ENCODE measurements around the gene DPP6.

DNA sequence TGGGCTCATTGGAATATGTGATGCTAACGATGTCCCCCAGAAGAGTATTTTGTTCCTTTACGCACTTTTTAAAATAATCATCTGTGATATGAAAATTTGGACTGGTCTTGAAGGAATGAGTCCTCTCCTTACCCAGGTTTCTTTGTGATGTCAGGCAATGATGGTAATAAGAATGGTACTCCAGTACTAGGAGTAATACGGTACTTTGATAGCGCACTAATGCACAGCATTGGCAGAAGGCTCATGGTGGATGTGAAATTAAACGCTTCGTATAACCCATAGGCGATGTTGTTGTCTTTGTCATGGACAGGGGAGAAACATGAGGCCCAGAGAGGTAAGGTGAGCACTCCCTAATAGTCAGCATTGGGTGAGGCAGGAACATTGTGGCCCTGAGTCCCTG lies 125.4 kb downstream of the DPP6 start:
- TF ChIP-seq POLR2AphosphoS5 (IDR thresholded peaks at IDR 0.05) (no peak), POLR2A (IDR thresholded peaks at IDR 0.05) (no peak), EP300 (IDR thresholded peaks at IDR 0.05; ENCODE audit: low read depth) (no peak)
- TF ChIP-seq, protein P1, sequence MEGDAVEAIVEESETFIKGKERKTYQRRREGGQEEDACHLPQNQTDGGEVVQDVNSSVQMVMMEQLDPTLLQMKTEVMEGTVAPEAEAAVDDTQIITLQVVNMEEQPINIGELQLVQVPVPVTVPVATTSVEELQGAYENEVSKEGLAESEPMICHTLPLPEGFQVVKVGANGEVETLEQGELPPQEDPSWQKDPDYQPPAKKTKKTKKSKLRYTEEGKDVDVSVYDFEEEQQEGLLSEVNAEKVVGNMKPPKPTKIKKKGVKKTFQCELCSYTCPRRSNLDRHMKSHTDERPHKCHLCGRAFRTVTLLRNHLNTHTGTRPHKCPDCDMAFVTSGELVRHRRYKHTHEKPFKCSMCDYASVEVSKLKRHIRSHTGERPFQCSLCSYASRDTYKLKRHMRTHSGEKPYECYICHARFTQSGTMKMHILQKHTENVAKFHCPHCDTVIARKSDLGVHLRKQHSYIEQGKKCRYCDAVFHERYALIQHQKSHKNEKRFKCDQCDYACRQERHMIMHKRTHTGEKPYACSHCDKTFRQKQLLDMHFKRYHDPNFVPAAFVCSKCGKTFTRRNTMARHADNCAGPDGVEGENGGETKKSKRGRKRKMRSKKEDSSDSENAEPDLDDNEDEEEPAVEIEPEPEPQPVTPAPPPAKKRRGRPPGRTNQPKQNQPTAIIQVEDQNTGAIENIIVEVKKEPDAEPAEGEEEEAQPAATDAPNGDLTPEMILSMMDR (IDR thresholded peaks at IDR 0.05): no peak

All from transverse colon (tissue), 4 donors.